GM12864 (cell line): ENCODE data around the gene FBRS.
"Not testable (repeated sequence)": the region's sequence is repeated elsewhere in the genome, so short reads cannot be mapped to it uniquely, and the experiment has no call there.

Experiments
- DNase-seq: peaks from one replicate; pipeline ENCODE4 v3.0.0-alpha.2; 2011; ENCODE audit warnings: low read depth
- H3K4me3 ChIP-seq: 2 replicates; pipeline ENCODE4 v1.5.1; 2011; ENCODE audit warnings: mild to moderate bottlenecking, low read depth, low read length, control low read depth
- CTCF ChIP-seq: IDR thresholded peaks from 2 replicates; pipeline ENCODE4 v1.5.1; 2011; ENCODE audit warnings: low read depth, mild to moderate bottlenecking, moderate library complexity, low read length, control low read depth, inconsistent platforms; ENCODE audit errors: missing control alignments

FBRS gene

GRCh38 chr16:30692396-30693064 is 34.3 kb downstream of the FBRS start:
- TF ChIP-seq CTCF: no peak
- no peak overlapping the region for H3K4me3 ChIP-seq
- DNase-seq: no peak

- TF ChIP-seq CTCF: no peak
Measured at GRCh38 chr16:30694926-30695693, 36.9 kb downstream of the FBRS start.

GRCh38 chr16:30696646-30697045 is 38.4 kb downstream of the FBRS start:
- DNase-seq: not testable (repeated sequence)

More at GRCh38 chr16:30694926-30695693, 36.9 kb downstream of the FBRS start:
- no peak for DNase-seq
- H3K4me3 ChIP-seq: no peak overlapping the region

GRCh38 chr16:30697264-30698138 is 39.3 kb downstream of the FBRS start:
- H3K4me3 ChIP-seq: peak overlapping the region; percentile 91
- DNase-seq: no peak
- TF ChIP-seq CTCF: no peak

More at GRCh38 chr16:30696646-30697045, 38.4 kb downstream of the FBRS start:
- not testable (repeated sequence) for H3K4me3 ChIP-seq

- H3K4me3 ChIP-seq: peak overlapping the region; percentile 91
- peak; percentile 92 for DNase-seq
- no peak for TF ChIP-seq CTCF
Measured at GRCh38 chr16:30698139-30698815, 40.0 kb downstream of the FBRS start.

GRCh38 chr16:30698816-30699614 is 40.8 kb downstream of the FBRS start, which contains the start of gene SRCAP:
Gene SRCAP, plus strand, starts transcription at chr16:30699171. Its CDS starts 1,654 bp downstream, at chr16:30700825.
- peak within 1 kb of the TSS; percentile 91 for H3K4me3 ChIP-seq
- no peak for DNase-seq
- TF ChIP-seq CTCF: no peak
